ENCODE data around the gene CCDC149. TPM values are rescaled to one million over a fixed set of nuclear protein-coding genes. Genes with fewer than 3 reads are reported as not detected.

Gene CCDC149
- total RNA-seq, 2 experiments from 2014 or later, result not detected

DNA sequence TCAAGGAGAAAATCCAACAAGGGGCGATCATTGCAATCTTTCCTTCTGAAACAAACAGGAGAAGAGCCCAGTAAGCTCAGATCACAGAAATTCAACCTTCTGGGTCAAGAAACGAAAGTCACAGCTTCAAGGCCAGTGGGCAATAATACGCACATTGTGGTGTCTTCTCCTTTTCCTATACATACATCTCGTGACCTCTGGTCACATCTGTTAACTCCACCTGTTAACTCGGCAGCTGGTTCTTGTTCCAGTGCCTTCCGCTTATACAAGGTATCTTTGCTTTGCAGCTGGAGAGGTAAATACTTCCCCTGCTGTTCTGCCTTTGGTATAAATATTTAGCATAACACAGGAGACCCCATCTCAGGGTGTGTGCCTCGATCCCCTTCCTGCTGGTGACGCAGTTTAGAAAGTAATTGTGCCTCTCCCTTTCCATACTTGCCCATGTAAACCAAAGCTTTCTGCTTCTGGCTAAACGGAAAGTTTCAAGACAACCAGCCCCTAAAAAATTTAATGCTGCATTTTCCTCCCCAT lies 45.0 kb downstream of the CCDC149 start:
- BruUV-seq (replicated peaks), result no TSS peak
- no peak overlapping the region for H3K27ac ChIP-seq (ENCODE audit: low read depth, low read length, poor library complexity, severe bottlenecking)
- ChIA-PET CTCF (ENCODE audit: unreplicated experiment) (no interaction called here), POLR2A (no interaction called here)
- intact Hi-C loops (cut with micrococcal nuclease; ENCODE audit: unreplicated experiment), result no loop called here
- H2AFZ ChIP-seq (ENCODE audit: low read length), result no peak overlapping the region
- no peaks in the 10 kb centered on the region for H3K4me1 ChIP-seq (ENCODE audit: insufficient read depth, low read length, poor library complexity, severe bottlenecking)
- H3K9me3 ChIP-seq (ENCODE audit: low read length), result no peaks in the 10 kb centered on the region
- no peak for DNase-seq (ENCODE audit: low spot score)
- H4K20me1 ChIP-seq (ENCODE audit: insufficient read depth, low read length), result no peaks in the 10 kb centered on the region
- TF ChIP-seq EZH2phosphoT487 (IDR thresholded peaks at IDR 0.05; ENCODE audit: borderline replicate concordance, low read depth, low read length), result no peak
- TF ChIP-seq, protein P1, sequence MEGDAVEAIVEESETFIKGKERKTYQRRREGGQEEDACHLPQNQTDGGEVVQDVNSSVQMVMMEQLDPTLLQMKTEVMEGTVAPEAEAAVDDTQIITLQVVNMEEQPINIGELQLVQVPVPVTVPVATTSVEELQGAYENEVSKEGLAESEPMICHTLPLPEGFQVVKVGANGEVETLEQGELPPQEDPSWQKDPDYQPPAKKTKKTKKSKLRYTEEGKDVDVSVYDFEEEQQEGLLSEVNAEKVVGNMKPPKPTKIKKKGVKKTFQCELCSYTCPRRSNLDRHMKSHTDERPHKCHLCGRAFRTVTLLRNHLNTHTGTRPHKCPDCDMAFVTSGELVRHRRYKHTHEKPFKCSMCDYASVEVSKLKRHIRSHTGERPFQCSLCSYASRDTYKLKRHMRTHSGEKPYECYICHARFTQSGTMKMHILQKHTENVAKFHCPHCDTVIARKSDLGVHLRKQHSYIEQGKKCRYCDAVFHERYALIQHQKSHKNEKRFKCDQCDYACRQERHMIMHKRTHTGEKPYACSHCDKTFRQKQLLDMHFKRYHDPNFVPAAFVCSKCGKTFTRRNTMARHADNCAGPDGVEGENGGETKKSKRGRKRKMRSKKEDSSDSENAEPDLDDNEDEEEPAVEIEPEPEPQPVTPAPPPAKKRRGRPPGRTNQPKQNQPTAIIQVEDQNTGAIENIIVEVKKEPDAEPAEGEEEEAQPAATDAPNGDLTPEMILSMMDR (conservative IDR thresholded peaks at IDR 0.05; ENCODE audit: low read length), result no peak
- H3K36me3 ChIP-seq (ENCODE audit: insufficient read depth, low read length), result no peaks in the 10 kb centered on the region
- H3K9me2 ChIP-seq (ENCODE audit: insufficient read depth, low read length), result no peaks in the 10 kb centered on the region
- no peaks in the 10 kb centered on the region for H3K79me2 ChIP-seq (ENCODE audit: insufficient read depth, low read depth, low read length)
- H3K4me2 ChIP-seq (ENCODE audit: low read length), result no peak overlapping the region
- H3K4me3 ChIP-seq (ENCODE audit: low read depth, low read length, poor library complexity, severe bottlenecking), result no peak overlapping the region

DNA sequence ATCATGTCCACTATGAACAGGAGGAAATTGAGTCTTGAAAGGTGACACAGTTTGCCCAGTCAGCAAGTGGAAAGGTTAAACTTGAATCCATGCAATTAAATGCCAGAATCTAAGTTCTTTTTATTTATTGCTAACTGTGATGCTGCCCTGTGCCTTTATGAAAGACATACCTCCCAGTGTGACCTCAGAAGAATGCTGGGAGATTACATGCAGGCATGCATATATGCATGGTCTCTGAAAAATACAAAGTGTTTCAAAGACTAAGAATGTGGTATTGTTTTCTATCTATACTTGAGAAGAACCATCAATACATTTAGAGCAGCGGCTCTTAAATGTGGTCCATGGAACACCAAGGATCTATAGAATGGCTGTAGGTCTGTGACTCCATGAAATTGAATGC lies 45.6 kb downstream of the CCDC149 start:
- Histone ChIP-seq H3K4me1 (ENCODE audit: insufficient read depth, low read length, poor library complexity, severe bottlenecking) (no peaks in the 10 kb centered on the region), H3K9me3 (ENCODE audit: low read length) (no peaks in the 10 kb centered on the region), H3K79me2 (ENCODE audit: insufficient read depth, low read depth, low read length) (no peaks in the 10 kb centered on the region), H3K27ac (ENCODE audit: low read depth, low read length, poor library complexity, severe bottlenecking) (no peak overlapping the region), H2AFZ (ENCODE audit: low read length) (no peak overlapping the region), H3K4me2 (ENCODE audit: low read length) (no peak overlapping the region), H4K20me1 (ENCODE audit: insufficient read depth, low read length) (no peaks in the 10 kb centered on the region), H3K4me3 (ENCODE audit: low read depth, low read length, poor library complexity, severe bottlenecking) (no peak overlapping the region), H3K36me3 (ENCODE audit: insufficient read depth, low read length) (no peaks in the 10 kb centered on the region), H3K9me2 (ENCODE audit: insufficient read depth, low read length) (no peaks in the 10 kb centered on the region)
- TF ChIP-seq, protein P1 (conservative IDR thresholded peaks at IDR 0.05; ENCODE audit: low read length), result no peak
- no peak for TF ChIP-seq EZH2phosphoT487 (IDR thresholded peaks at IDR 0.05; ENCODE audit: borderline replicate concordance, low read depth, low read length)
- ChIA-PET CTCF (ENCODE audit: unreplicated experiment) (no interaction called here), POLR2A (no interaction called here)
- BruUV-seq (replicated peaks), result no TSS peak
- no peak for DNase-seq (ENCODE audit: low spot score)
- intact Hi-C loops (cut with micrococcal nuclease; ENCODE audit: unreplicated experiment), result no loop called here

DNA sequence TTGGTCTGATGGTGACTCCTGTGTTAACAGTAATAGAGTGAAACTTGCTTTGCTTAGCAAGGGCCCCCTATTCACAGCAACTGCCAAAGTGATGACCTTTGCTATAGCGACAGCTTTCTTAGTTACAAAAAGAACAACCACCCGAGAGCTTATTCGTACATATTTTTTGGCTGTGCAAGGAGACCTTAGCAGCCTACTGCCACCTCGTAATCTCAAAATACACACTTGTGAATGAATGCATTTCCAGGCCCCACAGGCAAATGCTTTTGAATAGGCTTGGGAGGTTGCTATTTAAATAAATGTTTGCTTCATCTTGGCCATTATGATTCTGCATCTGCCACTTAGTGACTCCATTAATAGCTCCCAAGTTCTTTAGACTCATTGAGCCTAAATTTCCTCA lies 47.4 kb downstream of the CCDC149 start:
- Histone ChIP-seq H4K20me1 (ENCODE audit: insufficient read depth, low read length) (no peaks in the 10 kb centered on the region), H3K4me2 (ENCODE audit: low read length) (no peak overlapping the region), H3K9me2 (ENCODE audit: insufficient read depth, low read length) (no peaks in the 10 kb centered on the region), H2AFZ (ENCODE audit: low read length) (no peak overlapping the region), H3K4me3 (ENCODE audit: low read depth, low read length, poor library complexity, severe bottlenecking) (no peak overlapping the region), H3K27ac (ENCODE audit: low read depth, low read length, poor library complexity, severe bottlenecking) (no peak overlapping the region), H3K4me1 (ENCODE audit: insufficient read depth, low read length, poor library complexity, severe bottlenecking) (no peaks in the 10 kb centered on the region), H3K79me2 (ENCODE audit: insufficient read depth, low read depth, low read length) (no peaks in the 10 kb centered on the region), H3K9me3 (ENCODE audit: low read length) (no peaks in the 10 kb centered on the region), H3K36me3 (ENCODE audit: insufficient read depth, low read length) (no peaks in the 10 kb centered on the region)
- intact Hi-C loops (cut with micrococcal nuclease; ENCODE audit: unreplicated experiment), result no loop called here
- TF ChIP-seq, protein P1 (conservative IDR thresholded peaks at IDR 0.05; ENCODE audit: low read length), result no peak
- ChIA-PET CTCF (ENCODE audit: unreplicated experiment) (no interaction called here), POLR2A (no interaction called here)
- no TSS peak for BruUV-seq (replicated peaks)
- no peak for DNase-seq (ENCODE audit: low spot score)
